ENCODE data around the gene LIMS4. TPM values are rescaled to one million over a fixed set of nuclear protein-coding genes. Genes with fewer than 3 reads are reported as not detected.
A peak's percentile ranks its signal among the peaks of the same experiment; 100 is the strongest.
"Not testable (repeated sequence)": the region's sequence is repeated elsewhere in the genome, so short reads cannot be mapped to it uniquely, and the experiment has no call there.

The LIMS4 gene, protein sequence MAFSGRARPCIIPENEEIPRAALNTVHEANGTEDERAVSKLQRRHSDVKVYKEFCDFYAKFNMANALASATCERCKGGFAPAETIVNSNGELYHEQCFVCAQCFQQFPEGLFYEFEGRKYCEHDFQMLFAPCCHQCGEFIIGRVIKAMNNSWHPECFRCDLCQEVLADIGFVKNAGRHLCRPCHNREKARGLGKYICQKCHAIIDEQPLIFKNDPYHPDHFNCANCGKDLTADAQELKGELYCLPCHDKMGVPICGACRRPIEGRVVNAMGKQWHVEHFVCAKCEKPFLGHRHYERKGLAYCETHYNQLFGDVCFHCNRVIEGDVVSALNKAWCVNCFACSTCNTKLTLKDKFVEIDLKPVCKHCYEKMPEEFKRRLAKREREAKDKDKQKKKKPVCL
- total RNA-seq: under 1 TPM in 1 of 2 experiments, not detected in 1; 0.16 TPM

DNA sequence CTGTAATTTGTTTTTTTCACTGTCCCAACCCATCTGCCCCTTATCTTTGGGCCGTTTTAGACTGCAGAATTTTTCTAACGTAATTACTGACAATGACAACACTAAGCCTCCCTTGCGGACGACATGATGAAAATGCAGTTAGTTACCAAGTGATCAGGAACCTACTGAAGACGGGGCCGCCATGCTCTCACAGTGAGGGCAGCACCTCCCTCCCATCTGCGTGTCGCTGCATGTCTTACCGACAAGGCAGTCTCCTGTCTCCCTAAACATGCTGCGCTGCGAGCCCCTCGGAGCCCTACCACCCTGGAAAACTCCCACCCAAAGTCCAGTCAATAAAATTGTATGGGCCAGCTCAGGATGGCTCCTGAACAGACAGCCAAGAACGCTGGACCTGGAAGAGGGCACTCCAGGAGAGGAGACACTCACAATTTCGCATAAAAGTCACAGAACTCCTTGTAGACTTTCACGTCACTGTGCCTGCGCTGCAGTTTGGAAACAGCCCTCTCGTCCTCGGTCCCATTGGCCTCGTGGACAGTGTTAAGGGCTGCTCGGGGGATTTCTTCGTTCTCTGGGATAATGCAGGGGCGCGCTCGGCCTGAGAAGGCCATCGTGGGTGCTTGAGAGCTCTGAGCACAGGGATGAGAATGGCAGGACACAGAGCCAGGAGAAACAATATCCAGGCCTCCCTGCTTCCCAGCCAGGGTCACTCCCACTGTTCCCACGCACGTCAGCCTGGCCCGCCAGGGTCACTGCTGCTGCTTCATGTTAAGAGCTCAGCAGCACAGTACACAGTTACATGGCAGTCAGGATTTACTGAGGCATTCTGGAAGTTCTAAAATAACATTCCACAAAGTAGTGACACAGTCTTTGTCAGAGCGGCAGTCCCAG, at the start of gene LIMS4:
TSS of gene LIMS4 (minus strand) at position 646 of the 888 bp plus-strand sequence. CDS start at position 608, 38 bp downstream.
- CTCF ChIA-PET; POLR2A ChIA-PET; H3K4me1 Mint-ChIP-seq; H3K27ac Mint-ChIP-seq; H3K4me3 Mint-ChIP-seq; H3K27me3 Mint-ChIP-seq; H3K9me3 Mint-ChIP-seq (ENCODE audit: low read depth); ATAC-seq; intact Hi-C loops (cut with DNase I, micrococcal nuclease); DNase-seq; H3K36me3 Mint-ChIP-seq (ENCODE audit: low read depth): not testable (repeated sequence)

DNA sequence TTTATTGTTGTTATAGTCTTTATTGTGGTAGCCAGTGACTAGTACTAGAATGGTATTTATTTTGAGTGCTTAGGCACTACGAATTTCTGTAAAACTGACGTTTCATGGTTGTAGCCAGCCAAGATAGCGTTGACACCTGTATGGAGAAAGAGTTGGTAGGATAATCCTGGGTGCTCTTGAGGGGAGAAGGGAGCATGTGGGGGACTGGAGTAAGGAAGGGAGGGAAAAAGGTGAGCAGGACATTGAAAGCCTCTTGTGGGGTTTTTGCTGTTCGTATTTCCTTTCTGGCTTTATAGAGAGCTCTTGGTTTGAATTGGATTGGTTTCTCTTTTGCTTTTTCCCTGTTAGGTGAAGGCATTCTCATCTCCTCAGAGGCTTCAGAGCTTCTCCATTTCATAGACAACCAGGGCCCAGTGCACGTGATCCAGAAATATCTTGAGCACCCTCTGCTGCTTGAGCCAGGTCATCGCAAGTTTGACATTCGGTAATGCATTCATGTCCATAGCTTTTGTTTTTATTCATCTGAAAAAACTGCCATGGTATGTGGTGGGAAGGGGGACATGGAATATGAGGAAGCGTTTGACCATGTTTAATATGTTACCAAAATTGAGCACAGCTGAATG, 27.2 kb upstream of the LIMS4 start:
- H3K36me3 Mint-ChIP-seq (ENCODE audit: low read depth); H3K4me3 Mint-ChIP-seq; H3K27ac Mint-ChIP-seq; intact Hi-C loops (cut with DNase I, micrococcal nuclease); POLR2A ChIA-PET; CTCF ChIA-PET; H3K9me3 Mint-ChIP-seq (ENCODE audit: low read depth); H3K27me3 Mint-ChIP-seq; DNase-seq; H3K4me1 Mint-ChIP-seq: not testable (repeated sequence)
- peak; percentile 86 for ATAC-seq

DNA sequence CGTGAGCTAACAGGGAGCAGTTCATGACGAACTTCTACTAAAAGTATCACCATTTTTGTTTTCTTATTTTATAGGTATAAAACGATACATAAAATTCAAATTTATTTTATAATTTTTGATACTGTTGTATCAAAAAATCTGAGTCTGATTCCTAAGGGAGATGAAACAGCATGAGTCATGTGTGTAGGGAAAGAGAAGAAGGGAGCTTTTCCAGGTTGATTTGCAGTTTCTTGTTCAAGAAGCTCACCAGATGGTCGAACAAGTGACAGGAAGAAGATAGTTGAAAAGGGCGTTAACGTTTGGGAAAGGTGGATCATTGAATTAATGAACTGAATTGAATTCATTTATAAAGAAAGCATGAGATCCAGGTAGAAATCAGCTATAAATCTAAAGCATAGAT, 23.4 kb upstream of the LIMS4 start:
- intact Hi-C loops (cut with DNase I, micrococcal nuclease); POLR2A ChIA-PET; DNase-seq; CTCF ChIA-PET; H3K4me3 Mint-ChIP-seq; H3K4me1 Mint-ChIP-seq; H3K9me3 Mint-ChIP-seq (ENCODE audit: low read depth); H3K27ac Mint-ChIP-seq; ATAC-seq; H3K36me3 Mint-ChIP-seq (ENCODE audit: low read depth); H3K27me3 Mint-ChIP-seq: not testable (repeated sequence)

DNA sequence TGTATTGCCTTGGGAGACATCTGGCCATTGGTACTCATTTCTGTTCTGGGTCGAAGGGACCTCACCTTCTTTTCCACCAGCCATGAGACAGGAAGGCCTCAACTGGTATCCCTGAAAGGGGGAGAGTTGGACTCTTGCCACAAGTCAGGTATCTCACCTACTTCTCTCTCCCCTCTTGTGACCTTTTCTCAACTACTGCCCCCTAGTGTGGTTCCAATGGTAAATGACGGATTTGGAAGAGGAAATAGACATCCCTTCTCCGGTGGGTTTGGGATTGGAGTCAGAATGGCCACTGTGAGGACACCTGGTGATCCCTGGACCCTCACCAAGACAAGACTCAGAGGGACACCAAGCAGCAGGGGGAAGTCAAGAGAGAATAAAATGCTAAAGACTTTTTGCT, 21.9 kb upstream of the LIMS4 start:
- DNase-seq; H3K4me3 Mint-ChIP-seq; H3K36me3 Mint-ChIP-seq (ENCODE audit: low read depth); POLR2A ChIA-PET; H3K27ac Mint-ChIP-seq; ATAC-seq; CTCF ChIA-PET; H3K4me1 Mint-ChIP-seq; H3K9me3 Mint-ChIP-seq (ENCODE audit: low read depth); intact Hi-C loops (cut with DNase I, micrococcal nuclease); H3K27me3 Mint-ChIP-seq: not testable (repeated sequence)

DNA sequence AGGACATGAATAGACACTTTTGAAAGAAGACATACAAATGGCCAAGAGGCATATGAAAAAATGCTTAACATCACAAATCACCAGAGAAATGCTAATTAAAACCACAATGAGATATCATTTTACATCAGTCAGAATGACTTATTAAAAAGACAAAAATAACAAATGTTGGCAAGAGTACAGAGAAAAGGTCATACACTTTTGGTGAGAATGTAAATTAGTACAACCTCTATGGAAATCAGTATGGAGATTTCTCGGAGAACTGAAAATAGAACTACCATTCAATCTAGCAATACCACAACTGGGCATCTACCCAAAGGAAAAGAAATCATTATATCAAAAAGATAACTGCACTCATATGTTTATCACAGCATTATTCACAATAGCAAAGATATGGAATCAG, 16.4 kb upstream of the LIMS4 start:
- H3K9me3 Mint-ChIP-seq (ENCODE audit: low read depth); DNase-seq; CTCF ChIA-PET: not testable (repeated sequence)

DNA sequence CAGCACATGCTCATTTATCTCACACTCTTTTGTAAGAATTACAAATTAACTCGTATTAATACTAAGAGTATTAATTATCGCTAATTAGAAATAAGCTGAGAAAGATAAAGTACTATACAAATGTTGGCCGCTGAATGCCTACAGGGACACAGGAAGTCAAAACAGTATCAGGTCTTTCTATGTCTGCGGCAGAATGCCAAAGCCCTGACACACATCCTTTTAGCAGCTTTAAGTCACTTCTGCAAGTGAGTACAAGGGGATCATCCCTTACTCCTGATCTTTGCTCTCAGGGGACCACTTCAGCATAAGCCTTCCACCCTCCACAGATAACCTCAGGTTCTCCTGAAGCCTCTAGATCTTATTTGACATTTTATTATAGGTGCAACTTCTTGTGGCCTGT, 10.1 kb upstream of the LIMS4 start:
- POLR2A ChIA-PET; H3K9me3 Mint-ChIP-seq (ENCODE audit: low read depth); DNase-seq; H3K27ac Mint-ChIP-seq; intact Hi-C loops (cut with DNase I, micrococcal nuclease); H3K4me1 Mint-ChIP-seq; H3K4me3 Mint-ChIP-seq; ATAC-seq; CTCF ChIA-PET; H3K36me3 Mint-ChIP-seq (ENCODE audit: low read depth); H3K27me3 Mint-ChIP-seq: not testable (repeated sequence)

More for the DNA sequence above, 16.4 kb upstream of the LIMS4 start:
- ATAC-seq; H3K4me3 Mint-ChIP-seq; H3K27ac Mint-ChIP-seq; H3K4me1 Mint-ChIP-seq; H3K36me3 Mint-ChIP-seq (ENCODE audit: low read depth); POLR2A ChIA-PET; H3K27me3 Mint-ChIP-seq; intact Hi-C loops (cut with DNase I, micrococcal nuclease): not testable (repeated sequence)

DNA sequence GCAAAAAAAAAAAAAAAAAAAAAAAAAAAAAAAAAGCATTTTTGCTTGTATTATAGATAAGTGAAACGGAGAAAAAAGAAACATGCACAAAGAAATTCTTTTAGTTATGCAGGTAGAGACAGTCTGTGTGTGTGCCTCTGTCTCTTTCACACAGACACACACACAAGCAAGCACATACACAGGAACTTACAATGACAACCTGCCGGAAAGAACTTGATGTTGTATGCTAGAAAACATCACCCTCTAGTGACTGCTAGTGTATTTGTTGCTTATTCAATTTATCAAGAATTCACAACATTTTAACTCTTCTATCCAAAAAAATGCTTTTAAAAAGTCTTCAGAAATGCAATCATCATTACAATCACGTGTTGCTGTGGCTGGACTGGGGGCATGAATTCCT, 8.6 kb upstream of the LIMS4 start:
- DNase-seq; H3K27ac Mint-ChIP-seq; H3K4me1 Mint-ChIP-seq; H3K4me3 Mint-ChIP-seq; H3K9me3 Mint-ChIP-seq (ENCODE audit: low read depth); POLR2A ChIA-PET; CTCF ChIA-PET; H3K36me3 Mint-ChIP-seq (ENCODE audit: low read depth); H3K27me3 Mint-ChIP-seq; intact Hi-C loops (cut with DNase I, micrococcal nuclease): not testable (repeated sequence)
- peak; percentile 81 for ATAC-seq

DNA sequence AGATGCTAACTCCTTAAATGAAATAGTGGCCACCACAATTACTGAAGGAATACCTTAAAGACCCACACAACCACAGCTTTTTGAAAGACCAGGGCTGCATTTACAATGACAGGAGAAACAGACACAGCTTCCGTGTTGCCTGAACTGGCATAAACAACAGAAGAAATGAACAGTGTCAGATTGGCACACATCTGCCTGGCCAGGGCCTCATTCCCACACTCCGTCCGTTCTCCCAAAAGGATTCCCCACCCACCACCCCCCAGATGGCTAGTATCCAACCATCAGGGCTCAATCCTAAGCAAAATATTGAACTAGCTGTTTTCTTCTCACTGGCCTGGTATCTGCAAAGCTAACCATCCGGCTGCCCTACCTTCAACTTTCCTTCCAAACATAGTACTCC, 7.5 kb upstream of the LIMS4 start:
- intact Hi-C loops (cut with DNase I, micrococcal nuclease); H3K36me3 Mint-ChIP-seq (ENCODE audit: low read depth); H3K27me3 Mint-ChIP-seq; H3K4me3 Mint-ChIP-seq; POLR2A ChIA-PET; H3K27ac Mint-ChIP-seq; H3K4me1 Mint-ChIP-seq; DNase-seq; ATAC-seq; H3K9me3 Mint-ChIP-seq (ENCODE audit: low read depth); CTCF ChIA-PET: not testable (repeated sequence)

DNA sequence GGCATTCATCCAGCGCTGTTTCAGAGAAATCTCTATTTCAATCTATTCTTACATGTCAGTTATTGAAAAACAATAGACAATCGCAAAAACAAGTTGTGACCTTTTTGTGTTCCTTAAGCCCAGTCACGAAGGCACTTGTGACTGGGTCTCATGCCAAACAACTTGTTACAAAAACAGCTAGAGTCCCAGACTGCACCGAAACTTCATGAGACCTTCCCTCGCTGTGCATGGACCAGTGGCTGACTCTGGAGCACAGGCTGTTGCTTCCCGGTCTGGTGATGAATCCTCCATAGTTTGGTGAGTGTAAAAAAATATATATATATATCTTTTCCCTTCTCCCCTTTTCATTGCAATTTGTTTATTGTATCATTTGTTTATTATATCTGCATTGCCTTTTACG, 4.8 kb upstream of the LIMS4 start:
- intact Hi-C loops (cut with DNase I, micrococcal nuclease): not testable (repeated sequence)

DNA sequence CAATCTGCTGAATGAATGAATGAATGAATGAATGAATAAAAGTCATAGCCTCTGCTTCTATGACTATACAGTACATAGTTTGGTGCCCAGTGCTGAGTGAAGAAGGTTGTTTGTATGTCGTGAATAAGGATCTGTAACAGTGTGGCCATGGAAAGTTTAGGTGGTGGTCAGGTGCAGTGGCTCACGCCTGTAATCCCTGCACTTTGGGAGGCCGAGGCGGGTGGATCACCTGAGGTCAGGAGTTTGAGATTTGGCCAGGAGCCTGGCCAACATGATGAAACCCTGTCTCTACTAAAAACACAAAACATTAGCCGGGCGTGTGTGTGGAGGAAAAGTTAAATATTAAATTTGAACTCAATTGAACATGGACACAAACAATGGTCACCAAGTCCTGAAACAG, 4.3 kb upstream of the LIMS4 start:
- H3K4me3 Mint-ChIP-seq; CTCF ChIA-PET; H3K36me3 Mint-ChIP-seq (ENCODE audit: low read depth); DNase-seq; H3K4me1 Mint-ChIP-seq; ATAC-seq; H3K27me3 Mint-ChIP-seq; H3K9me3 Mint-ChIP-seq (ENCODE audit: low read depth); intact Hi-C loops (cut with DNase I, micrococcal nuclease); H3K27ac Mint-ChIP-seq; POLR2A ChIA-PET: not testable (repeated sequence)

More for the DNA sequence above, 4.8 kb upstream of the LIMS4 start:
- H3K9me3 Mint-ChIP-seq (ENCODE audit: low read depth); ATAC-seq; POLR2A ChIA-PET; H3K27ac Mint-ChIP-seq; DNase-seq; H3K36me3 Mint-ChIP-seq (ENCODE audit: low read depth); H3K4me3 Mint-ChIP-seq; H3K27me3 Mint-ChIP-seq; CTCF ChIA-PET; H3K4me1 Mint-ChIP-seq: not testable (repeated sequence)

DNA sequence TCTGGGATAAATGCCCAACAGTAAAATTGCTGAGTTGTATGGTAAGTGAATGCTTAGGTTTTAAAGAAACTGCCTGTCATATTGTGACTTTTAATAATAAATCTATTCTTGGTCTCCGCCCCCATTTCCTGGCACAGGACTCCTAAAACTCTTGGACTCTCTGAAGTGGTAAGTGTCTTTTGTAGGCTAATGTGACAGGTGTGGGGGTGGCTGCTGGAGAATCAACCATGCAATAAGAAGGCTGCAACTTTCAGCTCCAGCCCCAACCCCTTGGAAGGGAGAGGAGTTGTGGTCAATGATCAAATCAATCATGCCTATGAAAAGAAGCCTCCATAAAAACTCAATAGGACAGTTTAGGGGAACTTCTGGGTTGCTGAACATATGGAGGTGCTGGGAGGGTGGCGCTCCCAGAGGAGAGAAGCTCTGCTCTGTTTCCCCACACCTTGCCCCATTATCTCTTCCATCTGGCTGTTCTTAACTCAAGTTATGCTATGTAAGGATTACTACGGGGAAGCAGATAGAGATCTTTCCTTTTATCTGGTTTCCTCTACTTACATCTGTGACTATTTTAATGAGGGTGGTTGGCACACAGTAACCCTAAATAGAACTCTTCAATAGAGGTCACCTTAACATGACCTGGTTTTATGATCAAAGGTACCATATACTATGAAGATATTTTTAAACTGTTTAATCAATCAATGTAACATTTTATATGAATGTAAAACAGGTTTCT, 3.2 kb upstream of the LIMS4 start:
- CTCF ChIA-PET; H3K36me3 Mint-ChIP-seq (ENCODE audit: low read depth); H3K27ac Mint-ChIP-seq; H3K27me3 Mint-ChIP-seq; intact Hi-C loops (cut with DNase I, micrococcal nuclease); POLR2A ChIA-PET; H3K9me3 Mint-ChIP-seq (ENCODE audit: low read depth); DNase-seq; H3K4me1 Mint-ChIP-seq; H3K4me3 Mint-ChIP-seq: not testable (repeated sequence)
- ATAC-seq: peak; percentile 30

Data from activated CD4-positive, alpha-beta T cell treated with anti-CD3 and anti-CD28 coated beads for 36 hours (primary cell).